ENCODE results near the gene PCDH17.

The PCDH17 gene, protein sequence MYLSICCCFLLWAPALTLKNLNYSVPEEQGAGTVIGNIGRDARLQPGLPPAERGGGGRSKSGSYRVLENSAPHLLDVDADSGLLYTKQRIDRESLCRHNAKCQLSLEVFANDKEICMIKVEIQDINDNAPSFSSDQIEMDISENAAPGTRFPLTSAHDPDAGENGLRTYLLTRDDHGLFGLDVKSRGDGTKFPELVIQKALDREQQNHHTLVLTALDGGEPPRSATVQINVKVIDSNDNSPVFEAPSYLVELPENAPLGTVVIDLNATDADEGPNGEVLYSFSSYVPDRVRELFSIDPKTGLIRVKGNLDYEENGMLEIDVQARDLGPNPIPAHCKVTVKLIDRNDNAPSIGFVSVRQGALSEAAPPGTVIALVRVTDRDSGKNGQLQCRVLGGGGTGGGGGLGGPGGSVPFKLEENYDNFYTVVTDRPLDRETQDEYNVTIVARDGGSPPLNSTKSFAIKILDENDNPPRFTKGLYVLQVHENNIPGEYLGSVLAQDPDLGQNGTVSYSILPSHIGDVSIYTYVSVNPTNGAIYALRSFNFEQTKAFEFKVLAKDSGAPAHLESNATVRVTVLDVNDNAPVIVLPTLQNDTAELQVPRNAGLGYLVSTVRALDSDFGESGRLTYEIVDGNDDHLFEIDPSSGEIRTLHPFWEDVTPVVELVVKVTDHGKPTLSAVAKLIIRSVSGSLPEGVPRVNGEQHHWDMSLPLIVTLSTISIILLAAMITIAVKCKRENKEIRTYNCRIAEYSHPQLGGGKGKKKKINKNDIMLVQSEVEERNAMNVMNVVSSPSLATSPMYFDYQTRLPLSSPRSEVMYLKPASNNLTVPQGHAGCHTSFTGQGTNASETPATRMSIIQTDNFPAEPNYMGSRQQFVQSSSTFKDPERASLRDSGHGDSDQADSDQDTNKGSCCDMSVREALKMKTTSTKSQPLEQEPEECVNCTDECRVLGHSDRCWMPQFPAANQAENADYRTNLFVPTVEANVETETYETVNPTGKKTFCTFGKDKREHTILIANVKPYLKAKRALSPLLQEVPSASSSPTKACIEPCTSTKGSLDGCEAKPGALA (N-terminal part only)

GRCh38 chr13:57631596-57632275, at the start of gene PCDH17:
TSS of gene PCDH17 (plus strand) at chr13:57631744. CDS start at chr13:57632547, 803 bp downstream.
- peak; percentile 13 for DNase-seq

DNA sequence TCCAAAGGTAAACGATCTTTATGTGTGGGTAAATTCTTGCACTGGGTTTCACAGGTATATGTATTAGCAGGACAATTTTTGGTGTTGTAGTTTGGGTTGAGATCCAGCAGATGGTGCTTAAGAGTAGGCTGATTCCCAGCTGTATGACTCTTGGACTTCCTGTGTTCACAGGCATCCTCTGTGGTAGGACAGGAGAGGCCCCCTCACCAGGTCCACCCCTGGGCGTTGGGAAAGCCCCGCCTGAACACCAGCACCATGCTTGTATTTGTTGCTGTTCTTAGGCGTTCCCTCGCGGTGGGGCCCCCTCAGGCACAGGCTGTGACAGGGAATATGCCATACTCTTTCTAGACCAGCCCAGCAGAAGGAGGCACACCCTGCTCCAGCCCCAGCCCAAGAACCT, 49.5 kb upstream of the PCDH17 start:
- DNase-seq: no peak

GRCh38 chr13:57583529-57583928, 48.0 kb upstream of the PCDH17 start:
- DNase-seq: no peak

- no peak for DNase-seq
Measured at GRCh38 chr13:57588639-57589038, 42.9 kb upstream of the PCDH17 start.

DNA sequence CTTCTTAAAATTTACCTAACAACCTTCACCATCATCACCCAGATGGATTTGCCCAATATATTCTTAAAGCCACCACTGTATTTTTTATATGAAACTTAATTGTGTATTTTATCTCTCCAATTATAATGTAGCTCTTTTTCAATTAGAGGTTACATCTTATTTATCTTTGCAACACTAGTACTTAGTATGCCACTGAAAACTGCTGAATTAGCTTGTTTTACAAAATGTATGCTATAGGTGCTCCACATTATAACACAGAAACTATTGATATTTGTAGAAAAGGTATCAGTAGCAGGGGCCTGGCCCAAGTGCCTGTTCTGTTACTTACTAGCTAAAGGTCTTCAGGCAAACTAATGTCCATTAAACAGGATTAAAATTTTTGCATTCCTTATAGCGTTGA, 35.8 kb upstream of the PCDH17 start:
- DNase-seq: no peak

- no peak for DNase-seq
Measured at GRCh38 chr13:57601536-57601935, 30.0 kb upstream of the PCDH17 start.

GRCh38 chr13:57604442-57604841, 27.1 kb upstream of the PCDH17 start:
- DNase-seq: no peak

DNA sequence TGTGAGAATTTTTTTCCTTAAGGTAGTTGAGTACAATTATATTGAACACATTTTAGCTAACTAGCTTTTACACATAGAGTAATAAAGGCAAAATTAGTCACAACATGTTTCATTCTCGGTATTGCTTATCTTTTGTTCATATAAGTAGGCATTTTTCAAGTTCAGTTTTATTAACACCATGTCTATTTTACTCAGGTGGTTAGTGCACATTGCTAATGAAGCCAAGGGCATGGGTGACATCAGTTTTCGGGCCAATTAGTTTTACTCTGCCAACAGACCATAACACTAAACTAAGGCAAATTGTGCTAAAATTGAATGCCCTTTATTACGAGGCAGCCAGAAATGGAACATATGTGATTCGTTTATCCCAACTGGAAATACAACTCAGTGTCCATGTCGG, 19.6 kb upstream of the PCDH17 start:
- no peak for DNase-seq

DNA sequence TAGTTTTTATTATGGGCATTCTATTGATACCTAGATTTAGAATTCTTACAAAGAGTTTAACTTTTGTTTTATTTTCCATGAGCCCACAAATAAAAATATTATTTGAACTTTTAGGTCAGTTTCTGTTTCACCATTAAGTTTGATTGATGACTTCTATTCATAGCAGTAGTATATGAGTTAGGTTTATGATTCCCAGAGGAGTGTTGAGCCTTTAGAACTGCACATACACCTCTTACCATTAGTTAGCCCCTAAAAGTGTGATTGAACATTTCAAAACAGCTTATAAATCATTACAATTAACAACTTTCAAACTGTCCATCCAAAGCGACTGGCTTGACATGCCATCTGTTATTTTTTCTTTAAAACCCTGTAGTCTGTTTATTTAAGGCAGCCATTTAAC, 19.0 kb upstream of the PCDH17 start:
- no peak for DNase-seq

GRCh38 chr13:57624565-57625435, 6.7 kb upstream of the PCDH17 start:
- DNase-seq: peak; percentile 20

DNA sequence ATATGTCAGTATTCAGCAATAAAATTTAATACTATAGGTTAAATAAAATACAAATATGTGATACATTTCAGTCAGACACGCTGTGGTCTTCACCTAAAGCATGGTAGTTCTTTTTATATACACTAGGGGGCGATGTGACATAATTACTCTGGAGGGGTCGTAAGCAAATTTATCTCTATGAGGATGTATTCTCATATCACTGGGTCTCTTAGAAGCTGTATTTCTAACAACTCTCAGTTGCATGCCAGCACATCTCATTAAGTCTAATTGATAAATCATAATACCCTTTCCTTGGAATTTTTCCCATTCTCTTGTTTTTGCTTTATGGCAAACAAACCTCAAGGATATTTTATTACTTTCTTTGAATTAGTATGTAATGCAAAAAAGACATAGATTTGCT, 3.9 kb upstream of the PCDH17 start:
- no peak for DNase-seq

DNA sequence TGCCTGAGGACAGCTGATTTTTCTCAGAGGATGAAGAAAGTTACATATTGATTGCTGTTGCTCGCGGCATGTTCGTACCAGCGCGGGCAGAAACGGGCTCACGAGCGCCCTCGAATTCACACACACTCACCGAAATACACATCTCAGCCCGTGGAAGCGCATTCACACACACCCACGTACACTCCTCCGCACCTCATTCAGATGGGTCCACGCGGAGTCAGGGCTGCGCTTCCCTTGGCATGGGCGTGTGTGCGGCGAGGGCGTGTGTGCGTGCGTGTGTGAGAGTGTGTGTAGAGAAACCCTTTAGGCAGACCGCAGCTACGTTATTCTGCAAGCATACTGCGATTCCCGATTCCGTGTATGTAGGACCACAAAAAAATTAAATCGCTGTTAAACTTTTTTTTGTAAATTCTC, 2.1 kb upstream of the PCDH17 start:
- DNase-seq: peak; percentile 2

DNA sequence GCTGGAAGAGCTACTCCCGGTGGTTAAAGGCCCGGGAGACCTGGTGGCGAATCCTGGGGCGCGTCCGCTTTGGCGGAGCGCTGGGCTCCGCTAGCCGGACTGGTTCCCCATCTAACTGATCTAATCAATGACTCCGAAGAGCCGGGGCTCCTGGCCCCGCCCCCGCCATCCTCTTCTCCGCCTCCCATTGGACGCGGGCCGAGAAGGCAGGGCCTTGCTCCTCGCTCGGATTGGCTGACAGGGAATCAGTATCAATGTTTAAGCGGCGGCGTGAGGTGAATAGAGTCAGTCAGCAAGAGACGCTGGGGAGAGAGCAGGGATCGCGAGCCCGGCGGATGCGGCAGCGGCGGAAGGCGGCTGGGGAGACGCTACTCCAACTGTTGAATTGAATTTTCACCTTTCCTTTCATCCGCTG, 1.7 kb upstream of the PCDH17 start:
- DNase-seq: peak; percentile 47

DNA sequence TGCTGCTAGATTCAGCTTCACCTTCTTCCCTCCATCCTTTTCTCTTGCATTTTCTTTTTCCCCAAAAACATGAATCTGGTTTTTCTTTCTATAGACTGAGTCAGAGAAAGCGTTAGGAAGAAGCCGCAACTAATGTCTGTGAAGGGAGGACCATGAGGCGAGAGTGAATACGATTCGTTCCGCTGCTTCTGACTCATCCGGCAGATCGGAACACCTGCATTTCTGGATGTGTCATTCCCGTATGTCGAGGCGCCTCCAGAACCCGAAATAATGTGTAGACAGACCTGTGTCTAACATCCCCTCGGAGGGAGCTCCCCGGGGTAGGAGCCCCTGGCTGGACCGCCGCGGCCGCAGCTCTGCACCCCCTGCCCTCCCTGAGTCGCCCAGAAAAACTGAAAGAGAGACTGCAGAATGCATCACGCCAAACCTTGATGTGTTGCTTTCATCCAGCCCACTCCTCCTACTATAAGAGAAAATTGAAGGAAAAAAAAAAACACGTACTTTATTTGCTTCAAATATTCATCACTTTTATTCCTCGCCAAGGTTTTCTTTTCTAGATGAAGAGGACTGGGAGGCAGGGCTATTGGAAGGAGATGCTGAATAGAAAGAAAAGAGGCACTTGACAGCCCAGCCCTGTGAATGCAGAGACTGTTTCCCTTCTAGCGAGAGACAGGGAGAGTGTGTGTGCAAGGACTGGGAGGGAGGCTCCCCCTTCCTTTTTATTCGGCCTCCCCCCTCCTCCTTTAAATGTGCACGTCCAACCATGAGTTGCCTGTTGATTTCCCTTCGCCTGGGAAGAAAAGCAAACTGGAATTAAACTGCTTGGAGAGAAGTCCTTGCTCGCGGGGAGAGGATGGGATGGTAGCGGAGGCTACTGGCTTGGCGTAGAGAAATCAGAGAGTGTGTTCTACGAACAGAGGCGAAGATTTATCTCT, 616 bp upstream of the PCDH17 start:
- peak; percentile 18 for DNase-seq

- peak; percentile 2 for DNase-seq
Measured at GRCh38 chr13:57632276-57633140, 964 bp downstream of the PCDH17 start.

DNA sequence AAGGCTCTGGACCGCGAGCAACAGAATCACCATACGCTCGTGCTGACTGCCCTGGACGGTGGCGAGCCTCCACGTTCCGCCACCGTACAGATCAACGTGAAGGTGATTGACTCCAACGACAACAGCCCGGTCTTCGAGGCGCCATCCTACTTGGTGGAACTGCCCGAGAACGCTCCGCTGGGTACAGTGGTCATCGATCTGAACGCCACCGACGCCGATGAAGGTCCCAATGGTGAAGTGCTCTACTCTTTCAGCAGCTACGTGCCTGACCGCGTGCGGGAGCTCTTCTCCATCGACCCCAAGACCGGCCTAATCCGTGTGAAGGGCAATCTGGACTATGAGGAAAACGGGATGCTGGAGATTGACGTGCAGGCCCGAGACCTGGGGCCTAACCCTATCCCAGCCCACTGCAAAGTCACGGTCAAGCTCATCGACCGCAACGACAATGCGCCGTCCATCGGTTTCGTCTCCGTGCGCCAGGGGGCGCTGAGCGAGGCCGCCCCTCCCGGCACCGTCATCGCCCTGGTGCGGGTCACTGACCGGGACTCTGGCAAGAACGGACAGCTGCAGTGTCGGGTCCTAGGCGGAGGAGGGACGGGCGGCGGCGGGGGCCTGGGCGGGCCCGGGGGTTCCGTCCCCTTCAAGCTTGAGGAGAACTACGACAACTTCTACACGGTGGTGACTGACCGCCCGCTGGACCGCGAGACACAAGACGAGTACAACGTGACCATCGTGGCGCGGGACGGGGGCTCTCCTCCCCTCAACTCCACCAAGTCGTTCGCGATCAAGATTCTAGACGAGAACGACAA, 1.8 kb downstream of the PCDH17 start:
- peak; percentile 2 for DNase-seq

DNA sequence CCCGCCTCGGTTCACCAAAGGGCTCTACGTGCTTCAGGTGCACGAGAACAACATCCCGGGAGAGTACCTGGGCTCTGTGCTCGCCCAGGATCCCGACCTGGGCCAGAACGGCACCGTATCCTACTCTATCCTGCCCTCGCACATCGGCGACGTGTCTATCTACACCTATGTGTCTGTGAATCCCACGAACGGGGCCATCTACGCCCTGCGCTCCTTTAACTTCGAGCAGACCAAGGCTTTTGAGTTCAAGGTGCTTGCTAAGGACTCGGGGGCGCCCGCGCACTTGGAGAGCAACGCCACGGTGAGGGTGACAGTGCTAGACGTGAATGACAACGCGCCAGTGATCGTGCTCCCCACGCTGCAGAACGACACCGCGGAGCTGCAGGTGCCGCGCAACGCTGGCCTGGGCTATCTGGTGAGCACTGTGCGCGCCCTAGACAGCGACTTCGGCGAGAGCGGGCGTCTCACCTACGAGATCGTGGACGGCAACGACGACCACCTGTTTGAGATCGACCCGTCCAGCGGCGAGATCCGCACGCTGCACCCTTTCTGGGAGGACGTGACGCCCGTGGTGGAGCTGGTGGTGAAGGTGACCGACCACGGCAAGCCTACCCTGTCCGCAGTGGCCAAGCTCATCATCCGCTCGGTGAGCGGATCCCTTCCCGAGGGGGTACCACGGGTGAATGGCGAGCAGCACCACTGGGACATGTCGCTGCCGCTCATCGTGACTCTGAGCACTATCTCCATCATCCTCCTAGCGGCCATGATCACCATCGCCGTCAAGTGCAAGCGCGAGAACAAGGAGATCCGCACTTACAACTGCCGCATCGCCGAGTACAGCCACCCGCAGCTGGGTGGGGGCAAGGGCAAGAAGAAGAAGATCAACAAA, 2.6 kb downstream of the PCDH17 start:
- DNase-seq: peak; percentile 1

- peak; percentile 3 for DNase-seq
Measured at GRCh38 chr13:57634839-57635165, 3.3 kb downstream of the PCDH17 start.

Measured in stimulated activated CD4-positive, alpha-beta T cell treated with anti-CD3 and anti-CD28 coated beads, Interleukin-15, amount 100 ng/mL, for 24 hours (primary cell).